Activated naive CD8-positive, alpha-beta T cell treated with anti-CD3 and anti-CD28 coated beads, Interleukin-2, amount 10 ng/mL, durations not matched to agents 7 days and 5 days (primary cell): ENCODE data around the gene MRPL24. TPM values are rescaled to one million over a fixed set of nuclear protein-coding genes. Genes with fewer than 3 reads are reported as not detected.

Source experiments
- ATAC-seq: fragments of 150-1000 bp; cut with Tn5 transposase; one replicate; pipeline ENCODE4 v1.10.0; 2021; ENCODE audit warnings: low read depth, moderate library complexity
- POLR2A ChIA-PET: fragments of 350-600 bp; sonication (Branson Sonifier 250); formaldehyde crosslinking; loops from one replicate; lab custom pipeline; 2021; ENCODE audit warnings: antibody characterized with exemption; lab: Charles Lee
- DNase-seq: peaks from one replicate; pipeline ENCODE4 v3.0.0; 2021
- H3K27ac Mint-ChIP-seq: one replicate; pipeline ENCODE4 v1.8.0; 2022; ENCODE audit warnings: mild to moderate bottlenecking, mixed read lengths
- H3K27me3 Mint-ChIP-seq: one replicate; pipeline ENCODE4 v1.8.0; 2022; ENCODE audit warnings: mild to moderate bottlenecking, moderate library complexity, mixed read lengths
- H3K36me3 Mint-ChIP-seq: one replicate; pipeline ENCODE4 v1.8.0; 2021; ENCODE audit warnings: mild to moderate bottlenecking, mixed read lengths
- H3K4me1 Mint-ChIP-seq: one replicate; pipeline ENCODE4 v1.8.0; 2021; ENCODE audit warnings: mixed read lengths
- H3K4me3 Mint-ChIP-seq: one replicate; pipeline ENCODE4 v1.8.0; 2022; ENCODE audit warnings: mild to moderate bottlenecking, moderate library complexity, mixed read lengths
- H3K9me3 Mint-ChIP-seq: one replicate; pipeline ENCODE4 v1.8.0; 2021; ENCODE audit warnings: mixed read lengths
- total RNA-seq, 2 experiments: library from RNA; stranded (reverse); gene quantifications; one replicate each; pipeline ENCODE4 v1.2.3, GENCODE V29; 2021

Gene MRPL24
- total RNA-seq, 2 experiments from 2014 or later: 45.0 to 51.1 TPM

GRCh38 chr1:156754219-156754618, 13.3 kb upstream of the MRPL24 start:
- no peak overlapping the region for H3K4me3 Mint-ChIP-seq
- no peaks in the 10 kb centered on the region for H3K9me3 Mint-ChIP-seq
- no peak for DNase-seq
- POLR2A ChIA-PET: interaction anchor here (1.4 to 5.7 kb wide), 2 partner anchors 11 to 26 kb away, joined by 4 to 67 read pairs; partner anchors contain the start of genes ISG20L2, METTL25B and PRCC
- no peaks in the 10 kb centered on the region for H3K27me3 Mint-ChIP-seq
- no peak overlapping the region for H3K27ac Mint-ChIP-seq
- H3K36me3 Mint-ChIP-seq: peaks cover 11% of the 10 kb centered on the region
- ATAC-seq: no peak
- H3K4me1 Mint-ChIP-seq: peaks cover 24% of the 10 kb centered on the region

- POLR2A ChIA-PET: interaction anchor here (1.0 to 5.7 kb wide), 7 partner anchors 8 to 109 kb away, joined by 3 to 69 read pairs (median 6); partner anchors contain the start of genes ISG20L2, METTL25B, MRPL24 and PRCC
- Mint-ChIP-seq H3K36me3 (peaks cover 19% of the 10 kb centered on the region), H3K27ac (peak overlapping the region; percentile 92), H3K4me1 (peaks cover 33% of the 10 kb centered on the region), H3K27me3 (no peaks in the 10 kb centered on the region), H3K9me3 (no peaks in the 10 kb centered on the region), H3K4me3 (peak overlapping the region; percentile 91)
- DNase-seq: no peak
- ATAC-seq: no peak
Measured at GRCh38 chr1:156752843-156753482, 12.1 kb upstream of the MRPL24 start.

- H3K4me3 Mint-ChIP-seq: peak overlapping the region; percentile 91
- H3K27ac Mint-ChIP-seq: peak overlapping the region; percentile 92
- no peaks in the 10 kb centered on the region for H3K9me3 Mint-ChIP-seq
Measured at GRCh38 chr1:156751757-156752481, 11.0 kb upstream of the MRPL24 start.

GRCh38 chr1:156751451-156751756, 10.5 kb upstream of the MRPL24 start, which contains the start of gene HDGF:
TSS of gene HDGF (minus strand) at chr1:156751675. CDS start at chr1:156751429, 246 bp downstream.
- Mint-ChIP-seq H3K36me3 (peaks cover 19% of the 10 kb centered on the region), H3K4me1 (peaks cover 41% of the 10 kb centered on the region), H3K9me3 (no peaks in the 10 kb centered on the region), H3K27ac (peak within 1 kb of the TSS; percentile 93), H3K4me3 (peak within 1 kb of the TSS; percentile 99), H3K27me3 (no peaks in the 10 kb centered on the region)
- ATAC-seq: no peak
- no peak for DNase-seq
- POLR2A ChIA-PET: interaction anchor here (0.6 to 5.7 kb wide), 14 partner anchors 9 to 298 kb away, joined by 3 to 69 read pairs (median 5); partner anchors contain the start of genes ISG20L2, METTL25B, MRPL24 and NTRK1

More at GRCh38 chr1:156751757-156752481, 11.0 kb upstream of the MRPL24 start:
- H3K36me3 Mint-ChIP-seq: peaks cover 19% of the 10 kb centered on the region
- H3K4me1 Mint-ChIP-seq: peaks cover 39% of the 10 kb centered on the region
- H3K27me3 Mint-ChIP-seq: no peaks in the 10 kb centered on the region
- POLR2A ChIA-PET: interaction anchor here (0.6 to 5.7 kb wide), 15 partner anchors 9 to 299 kb away, joined by 3 to 69 read pairs (median 5); partner anchors contain the start of genes ISG20L2, METTL25B, MRPL24 and PRCC
- DNase-seq (peak; percentile 93), ATAC-seq (peak; percentile 84)

- no peaks in the 10 kb centered on the region for H3K9me3 Mint-ChIP-seq
- DNase-seq (peak; percentile 69), ATAC-seq (peak; percentile 21)
- peak overlapping the region; percentile 93 for H3K27ac Mint-ChIP-seq
- POLR2A ChIA-PET: interaction anchor here (0.6 to 5.7 kb wide), 9 partner anchors 9 to 189 kb away, joined by 3 to 69 read pairs (median 6); partner anchors contain the start of genes ISG20L2, METTL25B, MRPL24 and NTRK1
- peaks cover 44% of the 10 kb centered on the region for H3K4me1 Mint-ChIP-seq
- peak overlapping the region; percentile 99 for H3K4me3 Mint-ChIP-seq
- H3K27me3 Mint-ChIP-seq: no peaks in the 10 kb centered on the region
- peaks cover 19% of the 10 kb centered on the region for H3K36me3 Mint-ChIP-seq
Measured at GRCh38 chr1:156750711-156751450, 10.0 kb upstream of the MRPL24 start.

GRCh38 chr1:156750191-156750672, 9.3 kb upstream of the MRPL24 start:
- H3K4me1 Mint-ChIP-seq: peaks cover 51% of the 10 kb centered on the region
- H3K4me3 Mint-ChIP-seq: peak overlapping the region; percentile 99
- H3K36me3 Mint-ChIP-seq: peaks cover 23% of the 10 kb centered on the region
- DNase-seq (peak; percentile 47), ATAC-seq (no peak)
- peak overlapping the region; percentile 93 for H3K27ac Mint-ChIP-seq
- H3K27me3 Mint-ChIP-seq: no peaks in the 10 kb centered on the region
- POLR2A ChIA-PET: interaction anchor here (0.6 to 5.7 kb wide), 5 partner anchors 9 to 844 kb away, joined by 3 to 69 read pairs (median 67); partner anchors contain the start of genes ISG20L2, METTL25B, MRPL24 and NTRK1
- no peaks in the 10 kb centered on the region for H3K9me3 Mint-ChIP-seq

GRCh38 chr1:156749419-156750118, 8.7 kb upstream of the MRPL24 start:
- H3K27me3 Mint-ChIP-seq: no peaks in the 10 kb centered on the region
- no peak for ATAC-seq
- H3K9me3 Mint-ChIP-seq: no peaks in the 10 kb centered on the region
- DNase-seq: no peak
- H3K27ac Mint-ChIP-seq: peak overlapping the region; percentile 93
- peak overlapping the region; percentile 99 for H3K4me3 Mint-ChIP-seq
- peaks cover 54% of the 10 kb centered on the region for H3K4me1 Mint-ChIP-seq
- POLR2A ChIA-PET: interaction anchor here (0.6 to 5.7 kb wide), 4 partner anchors 8 to 844 kb away, joined by 3 to 69 read pairs (median 36); partner anchors contain the start of genes MRPL24, NTRK1 and PRCC
- peaks cover 21% of the 10 kb centered on the region for H3K36me3 Mint-ChIP-seq

- peak overlapping the region; percentile 93 for H3K27ac Mint-ChIP-seq
- DNase-seq (no peak), ATAC-seq (no peak)
- POLR2A ChIA-PET: interaction anchor here (2.9 to 5.7 kb wide), 2 partner anchors 17 to 20 kb away, joined by 15 to 67 read pairs; partner anchors contain the start of genes ISG20L2, METTL25B and PRCC
- H3K9me3 Mint-ChIP-seq: no peaks in the 10 kb centered on the region
- peaks cover 54% of the 10 kb centered on the region for H3K4me1 Mint-ChIP-seq
- peaks cover 20% of the 10 kb centered on the region for H3K36me3 Mint-ChIP-seq
- H3K27me3 Mint-ChIP-seq: no peaks in the 10 kb centered on the region
- peak overlapping the region; percentile 99 for H3K4me3 Mint-ChIP-seq
Measured at GRCh38 chr1:156748670-156749418, 8.0 kb upstream of the MRPL24 start.

- Mint-ChIP-seq H3K27ac (peak overlapping the region; percentile 93), H3K36me3 (peaks cover 26% of the 10 kb centered on the region)
- POLR2A ChIA-PET: interaction anchor here (0.6 to 2.9 kb wide), 5 partner anchors 19 to 1498 kb away, joined by 3 to 15 read pairs (median 4); partner anchors contain the start of genes ISG20L2, METTL25B and PRCC
Measured at GRCh38 chr1:156747742-156748669, 7.1 kb upstream of the MRPL24 start.

GRCh38 chr1:156746728-156747631, 6.1 kb upstream of the MRPL24 start:
- Mint-ChIP-seq H3K36me3 (peaks cover 31% of the 10 kb centered on the region), H3K27ac (peak overlapping the region; percentile 93), H3K9me3 (no peaks in the 10 kb centered on the region), H3K4me3 (peak overlapping the region; percentile 99), H3K4me1 (peaks cover 50% of the 10 kb centered on the region), H3K27me3 (no peaks in the 10 kb centered on the region)
- DNase-seq (peak; percentile 59), ATAC-seq (no peak)
- POLR2A ChIA-PET: interaction anchor here (0.6 to 2.9 kb wide), 6 partner anchors 19 to 1497 kb away, joined by 3 to 15 read pairs (median 4); partner anchors contain the start of genes ISG20L2, METTL25B and PRCC

More at GRCh38 chr1:156747742-156748669, 7.1 kb upstream of the MRPL24 start:
- H3K27me3 Mint-ChIP-seq: no peaks in the 10 kb centered on the region
- DNase-seq (no peak), ATAC-seq (no peak)
- peak overlapping the region; percentile 99 for H3K4me3 Mint-ChIP-seq
- H3K4me1 Mint-ChIP-seq: peaks cover 51% of the 10 kb centered on the region
- no peaks in the 10 kb centered on the region for H3K9me3 Mint-ChIP-seq
